ENCODE measurements around the gene DOK3. TPM values are rescaled to one million over a fixed set of nuclear protein-coding genes. Genes with fewer than 3 reads are reported as not detected.

DOK3 gene
- total and polyA plus RNA-seq, 2 of the 13 experiments (the other 11 are each of a cell fraction or from before 2014, with no cell fraction given) = 1.4 to 1.5 TPM

DNA sequence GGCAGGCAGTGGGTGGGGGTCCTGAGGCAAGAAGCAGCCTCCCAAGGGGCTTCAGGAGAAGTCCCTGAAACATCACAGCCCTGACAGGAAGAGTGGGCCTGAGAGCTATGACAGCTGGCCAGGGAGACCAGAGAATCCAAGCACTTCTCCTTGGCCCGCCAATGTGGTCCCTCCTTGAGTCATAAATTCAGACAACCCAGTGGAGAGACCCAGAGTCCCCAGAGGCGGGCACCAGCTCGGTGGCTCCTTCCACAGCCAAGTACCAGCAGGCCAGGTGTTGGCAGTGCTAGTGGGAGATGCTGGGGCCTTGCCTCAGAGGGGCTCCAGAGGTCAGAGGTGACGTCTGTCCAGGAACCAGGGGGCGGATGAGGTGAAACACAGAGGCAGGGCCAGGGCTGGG lies 1.6 kb upstream of the DOK3 start:
- Histone ChIP-seq H2AFZ (ENCODE audit: low read length) (no peak overlapping the region), H3K36me3 (replicated peaks in 1 of 2; ENCODE audit: control insufficient read depth in 1 of 2, insufficient read depth in 2 of 2, low read length in 2 of 2) (peaks cover 30 to 57% of the 10 kb centered on the region in 2 experiments; a peak in 4 of 5 replicates), H4K20me1 (ENCODE audit: insufficient read depth, low read length) (no peaks in the 10 kb centered on the region; the same call in 1 of the 2 replicates), H3K4me3 (replicated peaks in 1 of 3; ENCODE audit: insufficient read depth in 1 of 3, low read depth in 2 of 3, low read length in 3 of 3) (no peak overlapping the region), H3K9ac (ENCODE audit: insufficient read depth, low read depth, low read length) (no peak overlapping the region), H3K27ac (ENCODE audit: extremely low read length, insufficient read depth, low read length) (no peak overlapping the region), H3K9me3 (ENCODE audit: low read length) (no peaks in the 10 kb centered on the region), H3K79me2 (ENCODE audit: insufficient read depth, low read length) (peaks cover 12% of the 10 kb centered on the region), H3K4me2 (ENCODE audit: low read depth, low read length) (no peak overlapping the region), H3K27me3 (ENCODE audit: control insufficient read depth in 1 of 2, insufficient read depth in 2 of 2, low read length in 2 of 2) (no peaks in the 10 kb centered on the region; a peak in 1 of 5 replicates), H3K4me1 (ENCODE audit: insufficient read depth, low read length) (peaks cover 17% of the 10 kb centered on the region)
- ATAC-seq (no peak), FAIRE-seq (no peak), DNase-seq (ENCODE audit: low spot score) (no peak)
- ChIA-PET POLR2A (no interaction called here), CTCF (ENCODE audit: low intra/inter-chr PET ratio, low total read pairs) (no interaction called here)
- no TSS peak for BruUV-seq (replicated peaks)
- WGBS (ENCODE audit: low lambda C conversion rate) = 96% methylated on average over 2 of the region's 5 CpGs
- in situ Hi-C loops (cut with HindIII; ENCODE audit: extremely low pct_ligation_motif_present, low pct_unique_long_range_greater_than_20kb) = no loop called here
- intact Hi-C loops (cut with micrococcal nuclease; ENCODE audit: unreplicated experiment) = no loop called here
- TF ChIP-seq, protein P1, sequence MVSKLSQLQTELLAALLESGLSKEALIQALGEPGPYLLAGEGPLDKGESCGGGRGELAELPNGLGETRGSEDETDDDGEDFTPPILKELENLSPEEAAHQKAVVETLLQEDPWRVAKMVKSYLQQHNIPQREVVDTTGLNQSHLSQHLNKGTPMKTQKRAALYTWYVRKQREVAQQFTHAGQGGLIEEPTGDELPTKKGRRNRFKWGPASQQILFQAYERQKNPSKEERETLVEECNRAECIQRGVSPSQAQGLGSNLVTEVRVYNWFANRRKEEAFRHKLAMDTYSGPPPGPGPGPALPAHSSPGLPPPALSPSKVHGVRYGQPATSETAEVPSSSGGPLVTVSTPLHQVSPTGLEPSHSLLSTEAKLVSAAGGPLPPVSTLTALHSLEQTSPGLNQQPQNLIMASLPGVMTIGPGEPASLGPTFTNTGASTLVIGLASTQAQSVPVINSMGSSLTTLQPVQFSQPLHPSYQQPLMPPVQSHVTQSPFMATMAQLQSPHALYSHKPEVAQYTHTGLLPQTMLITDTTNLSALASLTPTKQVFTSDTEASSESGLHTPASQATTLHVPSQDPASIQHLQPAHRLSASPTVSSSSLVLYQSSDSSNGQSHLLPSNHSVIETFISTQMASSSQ (IDR thresholded peaks at IDR 0.05; ENCODE audit: low read depth) = no peak
- TF ChIP-seq, protein P1 (CRISPR knock-in tag; IDR thresholded peaks at IDR 0.05; ENCODE audit: borderline replicate concordance) = no peak
- TF ChIP-seq MAX (IDR thresholded peaks at IDR 0.05) (no peak), ZBTB46 (CRISPR knock-in tag; IDR thresholded peaks at IDR 0.05; ENCODE audit: borderline replicate concordance) (no peak), TSC22D2 (CRISPR knock-in tag; IDR thresholded peaks at IDR 0.05; ENCODE audit: borderline replicate concordance) (no peak), ZNF337 (CRISPR knock-in tag; IDR thresholded peaks at IDR 0.05; ENCODE audit: borderline replicate concordance, low read depth) (no peak), ZNF782 (CRISPR knock-in tag; IDR thresholded peaks at IDR 0.05; ENCODE audit: borderline replicate concordance) (no peak), ZNF558 (CRISPR knock-in tag; IDR thresholded peaks at IDR 0.05; ENCODE audit: borderline replicate concordance) (no peak)
